GM12865 (cell line): Measurements from ENCODE around the gene TRPC6.
"Not testable (repeated sequence)": the region's sequence is repeated elsewhere in the genome, so short reads cannot be mapped to it uniquely, and the experiment has no call there.

Source experiments
- DNase-seq: peaks from one replicate; pipeline ENCODE4 v3.0.0; 2010; ENCODE audit warnings: low read depth
- H3K4me3 ChIP-seq: 2 replicates; pipeline ENCODE4 v1.5.1; 2011; ENCODE audit warnings: mild to moderate bottlenecking, low read depth, low read length, control low read depth
- CTCF ChIP-seq: IDR thresholded peaks from 2 replicates; pipeline ENCODE4 v1.5.1; 2011; ENCODE audit warnings: low read length, control low read depth, low read depth, inconsistent platforms; ENCODE audit not compliant: insufficient read depth; ENCODE audit errors: missing control alignments

TRPC6 gene

GRCh38 chr11:101470419-101470818, 113.4 kb downstream of the TRPC6 start:
- TF ChIP-seq CTCF = no peak
- no peak for DNase-seq

GRCh38 chr11:101466352-101466751, 117.5 kb downstream of the TRPC6 start:
- H3K4me3 ChIP-seq = no peak overlapping the region
- no peak for DNase-seq
- TF ChIP-seq CTCF = no peak

More at GRCh38 chr11:101470419-101470818, 113.4 kb downstream of the TRPC6 start:
- no peak overlapping the region for H3K4me3 ChIP-seq

- H3K4me3 ChIP-seq, DNase-seq: not testable (repeated sequence)
Observed at GRCh38 chr11:101464388-101464787, 119.4 kb downstream of the TRPC6 start.

GRCh38 chr11:101459020-101459419, 124.8 kb downstream of the TRPC6 start:
- TF ChIP-seq CTCF = no peak
- no peak overlapping the region for H3K4me3 ChIP-seq
- DNase-seq = no peak

- no peak for DNase-seq
- TF ChIP-seq CTCF = no peak
Observed at GRCh38 chr11:101458161-101458560, 125.6 kb downstream of the TRPC6 start.

GRCh38 chr11:101456812-101457211, 127.0 kb downstream of the TRPC6 start:
- peak; percentile 5 for TF ChIP-seq CTCF
- DNase-seq = no peak
- H3K4me3 ChIP-seq = no peak overlapping the region

More at GRCh38 chr11:101458161-101458560, 125.6 kb downstream of the TRPC6 start:
- no peak overlapping the region for H3K4me3 ChIP-seq

- no peak for DNase-seq
- H3K4me3 ChIP-seq = no peak overlapping the region
- TF ChIP-seq CTCF = no peak
Observed at GRCh38 chr11:101453682-101454081, 130.1 kb downstream of the TRPC6 start.
